ENCODE measurements around the gene ARL2BP. TPM values are rescaled to one million over a fixed set of nuclear protein-coding genes. Genes with fewer than 3 reads are reported as not detected.
"Not testable (repeated sequence)": the region's sequence is repeated elsewhere in the genome, so short reads cannot be mapped to it uniquely, and the experiment has no call there.

Gene ARL2BP
- polyA plus RNA-seq (2014; cell fraction: cytosol; rRNA removed) = 94.3 and 103 TPM in 2 replicates
- 43.5 and 43.9 TPM in 2 replicates for polyA plus RNA-seq (2014; cell fraction: nucleus; rRNA removed)

GRCh38 chr16:57244767-57245471 is at the start of gene ARL2BP:
Gene ARL2BP (plus strand): TSS chr16:57245259. CDS start chr16:57245368, 109 bp downstream.
- DNase-seq (ENCODE audit: low spot score) = peak; percentile 97

- DNase-seq (ENCODE audit: low spot score) = no peak
Observed at GRCh38 chr16:57196286-57196685, 48.8 kb upstream of the ARL2BP start.

- DNase-seq (ENCODE audit: low spot score) = peak; percentile 95
Observed at GRCh38 chr16:57196753-57197152, 48.3 kb upstream of the ARL2BP start.

- not testable (repeated sequence) for DNase-seq (ENCODE audit: low spot score)
Observed at GRCh38 chr16:57200321-57200720, 44.7 kb upstream of the ARL2BP start.

GRCh38 chr16:57200926-57201325 is 44.1 kb upstream of the ARL2BP start:
- not testable (repeated sequence) for DNase-seq (ENCODE audit: low spot score)

- DNase-seq (ENCODE audit: low spot score) = no peak
Observed at GRCh38 chr16:57202095-57202886, 42.8 kb upstream of the ARL2BP start.

GRCh38 chr16:57203451-57203850 is 41.6 kb upstream of the ARL2BP start:
- DNase-seq (ENCODE audit: low spot score) = no peak

GRCh38 chr16:57204675-57205074 is 40.4 kb upstream of the ARL2BP start:
- DNase-seq (ENCODE audit: low spot score) = no peak

GRCh38 chr16:57208926-57209325 is 36.1 kb upstream of the ARL2BP start:
- no peak for DNase-seq (ENCODE audit: low spot score)

- no peak for DNase-seq (ENCODE audit: low spot score)
Observed at GRCh38 chr16:57209780-57210179, 35.3 kb upstream of the ARL2BP start.

GRCh38 chr16:57213462-57213861 is 31.6 kb upstream of the ARL2BP start:
- DNase-seq (ENCODE audit: low spot score) = no peak

- DNase-seq (ENCODE audit: low spot score) = no peak
Observed at GRCh38 chr16:57216968-57217367, 28.1 kb upstream of the ARL2BP start.

- no peak for DNase-seq (ENCODE audit: low spot score)
Observed at GRCh38 chr16:57223057-57223456, 22.0 kb upstream of the ARL2BP start.

- DNase-seq (ENCODE audit: low spot score) = no peak
Observed at GRCh38 chr16:57224651-57225335, 20.3 kb upstream of the ARL2BP start.

GRCh38 chr16:57225978-57226377 is 19.1 kb upstream of the ARL2BP start:
- DNase-seq (ENCODE audit: low spot score) = no peak

- DNase-seq (ENCODE audit: low spot score) = no peak
Observed at GRCh38 chr16:57226701-57227621, 18.1 kb upstream of the ARL2BP start.

GRCh38 chr16:57229079-57229478 is 16.0 kb upstream of the ARL2BP start:
- DNase-seq (ENCODE audit: low spot score) = peak; percentile 45

- DNase-seq (ENCODE audit: low spot score) = no peak
Observed at GRCh38 chr16:57231821-57232350, 13.2 kb upstream of the ARL2BP start.

- no peak for DNase-seq (ENCODE audit: low spot score)
Observed at GRCh38 chr16:57233944-57234706, 10.9 kb upstream of the ARL2BP start.

- DNase-seq (ENCODE audit: low spot score) = no peak
Observed at GRCh38 chr16:57234707-57235092, 10.4 kb upstream of the ARL2BP start.
